Kidney (tissue), 14 donors: Measurements from ENCODE around the gene HDAC9. TPM values are rescaled to one million over a fixed set of nuclear protein-coding genes. Genes with fewer than 3 reads are reported as not detected.

Experiments used
- DNase-seq, 5 donors: peaks; one replicate each; pipeline ENCODE4 v3.0.0-alpha.2; 2013 to 2020
- FAIRE-seq: peaks from 2 replicates; lab custom pipeline; 2012; peaks lifted over from hg19 to GRCh38; lab: Jason Lieb, UNC
- H3K27ac ChIP-seq, 2 donors: one replicate each; pipeline ENCODE4 v1.7.0; 2013; ENCODE audit warnings: low read depth in 2 of 2, low read length in 2 of 2, inconsistent platforms in 1 of 2
- H3K27me3 ChIP-seq: one replicate; pipeline ENCODE4 v1.7.1; 2013; ENCODE audit warnings: low read length, inconsistent platforms; ENCODE audit not compliant: control insufficient read depth, insufficient read depth
- H3K36me3 ChIP-seq, 3 donors: one replicate each; pipeline versions ENCODE4 v1.7.0 to v1.7.1; 2013; ENCODE audit warnings: low read length in 3 of 3, control low read depth in 1 of 3, inconsistent platforms in 1 of 3; ENCODE audit not compliant: insufficient read depth in 3 of 3, control insufficient read depth in 2 of 3
- H3K4me1 ChIP-seq, 3 donors: one replicate each; pipeline versions ENCODE4 v1.7.0 to v1.7.1; 2013; ENCODE audit warnings: low read length in 3 of 3, inconsistent platforms in 1 of 3, low read depth in 1 of 3; ENCODE audit not compliant: control insufficient read depth in 2 of 3, insufficient read depth in 2 of 3
- H3K4me3 ChIP-seq, 3 donors: one replicate each; pipeline versions ENCODE4 v1.7.0 to v1.8.1; 2013; ENCODE audit warnings: low read length in 3 of 3, control low read depth in 1 of 3, inconsistent platforms in 1 of 3
- H3K9ac ChIP-seq, 3 donors: one replicate each; pipeline versions ENCODE4 v1.7.0 to v1.7.1; 2013; ENCODE audit warnings: low read length in 3 of 3, control low read depth in 1 of 3, inconsistent platforms in 1 of 3
- H3K9me3 ChIP-seq, 3 donors: one replicate each; pipeline versions ENCODE4 v1.7.0 to v1.7.1; 2013; ENCODE audit warnings: low read length in 3 of 3, control low read depth in 1 of 3, inconsistent platforms in 1 of 3; ENCODE audit not compliant: control insufficient read depth in 2 of 3, insufficient read depth in 1 of 3
- intact Hi-C: fragments of 100-400 bp; cut with DNase I; formaldehyde crosslinking; loops from one replicate; pipeline ENCODE4 v1.11.1; 2022
- polyA plus RNA-seq: library from polyadenylated mRNA; stranded (reverse); fragments of 350-450 nt; fragmentation: Illumina TruSeq; extraction: RNeasy Lipid Tissue Mini Kit (QIAGEN cat#74804); gene quantifications from one replicate; pipeline ENCODE4 v1.2.3, GENCODE V29; 2014; ENCODE audit warnings: low read depth, low replicate concordance; ENCODE audit not compliant: insufficient read depth
- total RNA-seq: library from RNA; stranded (reverse); fragmentation: NEBNext Ultra II Directional; extraction: Animal tissue kit (Norgen Biotek cat#: 25700); gene quantifications from one replicate; pipeline ENCODE4 v1.2.1, GENCODE V29; 2021
- TF ChIP-seq, protein P1 (sequence below): IDR thresholded peaks from 3 replicates; pipeline ENCODE4 v1.5.1; 2012; ENCODE audit warnings: mild to moderate bottlenecking, moderate library complexity, borderline replicate concordance; ENCODE audit not compliant: insufficient read depth; ENCODE audit errors: extremely low read depth
- donor health status: control.
- donor health status: control.
- donor health status: control.
- donor health status: control.
- donor health status: control.
- donor health status: DM: yes; HTN: yes; CAD: no.
- donor health status: Normal renal cell carcinoma (clear cell type).

Gene HDAC9
- total and polyA plus RNA-seq, 2 donors from 2014 or later = 2.1 to 22.1 TPM

DNA sequence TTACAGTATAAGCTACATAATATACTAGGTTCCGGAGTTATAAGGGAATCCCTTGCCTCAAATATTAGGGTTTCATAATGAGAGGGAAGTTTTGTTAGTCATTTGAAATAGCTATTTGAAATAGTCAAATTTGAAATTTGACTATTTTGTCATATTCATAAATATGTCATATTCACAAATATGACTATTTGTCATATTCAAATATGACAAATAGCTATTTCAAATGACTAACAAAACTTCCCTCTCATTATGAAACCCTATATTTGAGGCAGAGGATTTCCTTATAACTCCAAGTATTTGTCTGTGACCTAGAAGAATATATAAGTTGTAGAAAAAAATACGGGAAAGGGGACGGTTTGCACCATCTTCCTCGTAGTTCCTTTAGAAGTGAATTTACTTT is 76.6 kb downstream of the HDAC9 start:
- TF ChIP-seq, protein P1, sequence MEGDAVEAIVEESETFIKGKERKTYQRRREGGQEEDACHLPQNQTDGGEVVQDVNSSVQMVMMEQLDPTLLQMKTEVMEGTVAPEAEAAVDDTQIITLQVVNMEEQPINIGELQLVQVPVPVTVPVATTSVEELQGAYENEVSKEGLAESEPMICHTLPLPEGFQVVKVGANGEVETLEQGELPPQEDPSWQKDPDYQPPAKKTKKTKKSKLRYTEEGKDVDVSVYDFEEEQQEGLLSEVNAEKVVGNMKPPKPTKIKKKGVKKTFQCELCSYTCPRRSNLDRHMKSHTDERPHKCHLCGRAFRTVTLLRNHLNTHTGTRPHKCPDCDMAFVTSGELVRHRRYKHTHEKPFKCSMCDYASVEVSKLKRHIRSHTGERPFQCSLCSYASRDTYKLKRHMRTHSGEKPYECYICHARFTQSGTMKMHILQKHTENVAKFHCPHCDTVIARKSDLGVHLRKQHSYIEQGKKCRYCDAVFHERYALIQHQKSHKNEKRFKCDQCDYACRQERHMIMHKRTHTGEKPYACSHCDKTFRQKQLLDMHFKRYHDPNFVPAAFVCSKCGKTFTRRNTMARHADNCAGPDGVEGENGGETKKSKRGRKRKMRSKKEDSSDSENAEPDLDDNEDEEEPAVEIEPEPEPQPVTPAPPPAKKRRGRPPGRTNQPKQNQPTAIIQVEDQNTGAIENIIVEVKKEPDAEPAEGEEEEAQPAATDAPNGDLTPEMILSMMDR = no peak
- no peak overlapping the region for H3K27ac ChIP-seq
- no peak overlapping the region for H3K9ac ChIP-seq
- intact Hi-C loops = loop anchor here (10.0 kb wide), 1 partner anchor 217 kb away; no protein-coding TSS in a partner anchor
- no peaks in the 10 kb centered on the region for H3K36me3 ChIP-seq
- DNase-seq = no peak
- H3K27me3 ChIP-seq = no peaks in the 10 kb centered on the region
- FAIRE-seq = peak; percentile 13
- H3K4me1 ChIP-seq = no peaks in the 10 kb centered on the region
- no peak overlapping the region for H3K4me3 ChIP-seq
- H3K9me3 ChIP-seq = no peaks in the 10 kb centered on the region

DNA sequence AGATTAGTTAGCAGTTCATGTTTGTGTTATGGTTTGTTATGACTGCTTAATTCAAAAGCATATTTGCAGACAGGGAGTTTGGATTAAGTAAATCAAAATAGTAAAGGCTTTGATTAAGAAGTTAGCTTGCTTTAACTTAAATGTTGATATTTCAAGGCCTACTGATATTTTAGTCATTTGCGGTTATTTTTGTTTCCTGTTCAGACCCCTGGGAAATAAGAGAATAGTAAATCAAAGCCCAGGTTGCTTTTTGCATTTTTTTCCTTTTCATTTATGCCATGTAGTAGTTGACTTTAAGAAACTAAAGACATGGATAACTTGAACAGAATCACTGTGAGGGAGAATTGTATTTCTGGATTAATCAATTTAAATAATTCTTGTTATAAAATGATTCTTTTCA is 77.3 kb downstream of the HDAC9 start:
- Histone ChIP-seq H3K36me3 (no peaks in the 10 kb centered on the region), H3K27ac (no peak overlapping the region), H3K9me3 (no peaks in the 10 kb centered on the region), H3K27me3 (no peaks in the 10 kb centered on the region), H3K4me1 (no peaks in the 10 kb centered on the region), H3K4me3 (no peak overlapping the region), H3K9ac (no peak overlapping the region)
- no peak for FAIRE-seq
- no peak for DNase-seq
- TF ChIP-seq, protein P1 = no peak
- intact Hi-C loops = loop anchor here (10.0 kb wide), 1 partner anchor 218 kb away; no protein-coding TSS in a partner anchor

GRCh38 chr7:18573410-18574234 is 78.1 kb downstream of the HDAC9 start:
- Histone ChIP-seq H3K27ac (no peak overlapping the region), H3K27me3 (no peaks in the 10 kb centered on the region), H3K9ac (no peak overlapping the region), H3K4me3 (no peak overlapping the region), H3K36me3 (no peaks in the 10 kb centered on the region), H3K9me3 (no peaks in the 10 kb centered on the region), H3K4me1 (no peaks in the 10 kb centered on the region)
- TF ChIP-seq, protein P1 = no peak
- FAIRE-seq (no peak), DNase-seq (peak in 1 of 5 donors; percentile 66)
- intact Hi-C loops = loop anchor here (10.0 kb wide), 1 partner anchor 219 kb away; no protein-coding TSS in a partner anchor
